ENCODE results near the gene EIF2B1. TPM values are rescaled to one million over a fixed set of nuclear protein-coding genes. Genes with fewer than 3 reads are reported as not detected.

Gene EIF2B1
- total and polyA plus RNA-seq, 9 donors: 27.1 to 80.8 (median 41.7) TPM

DNA sequence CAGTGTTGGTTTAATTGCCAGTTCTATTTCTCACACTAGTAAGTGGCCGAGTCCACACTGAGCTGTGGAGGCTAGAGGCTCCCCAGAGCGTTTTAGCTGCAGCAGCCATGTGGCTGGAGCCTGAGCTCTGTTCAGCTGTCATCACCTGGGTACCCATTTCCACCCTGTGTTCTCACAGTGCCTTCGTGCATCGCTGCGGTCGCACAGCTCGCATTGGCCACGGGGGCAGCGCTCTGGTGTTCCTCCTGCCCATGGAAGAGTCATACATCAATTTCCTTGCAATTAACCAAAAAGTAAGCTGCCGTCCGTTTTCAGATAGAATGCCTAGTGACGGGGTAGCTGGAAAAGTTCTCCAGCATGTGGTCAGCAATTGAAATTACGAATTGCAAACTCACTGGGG lies 15.9 kb downstream of the EIF2B1 start:
- TF ChIP-seq, protein P1, sequence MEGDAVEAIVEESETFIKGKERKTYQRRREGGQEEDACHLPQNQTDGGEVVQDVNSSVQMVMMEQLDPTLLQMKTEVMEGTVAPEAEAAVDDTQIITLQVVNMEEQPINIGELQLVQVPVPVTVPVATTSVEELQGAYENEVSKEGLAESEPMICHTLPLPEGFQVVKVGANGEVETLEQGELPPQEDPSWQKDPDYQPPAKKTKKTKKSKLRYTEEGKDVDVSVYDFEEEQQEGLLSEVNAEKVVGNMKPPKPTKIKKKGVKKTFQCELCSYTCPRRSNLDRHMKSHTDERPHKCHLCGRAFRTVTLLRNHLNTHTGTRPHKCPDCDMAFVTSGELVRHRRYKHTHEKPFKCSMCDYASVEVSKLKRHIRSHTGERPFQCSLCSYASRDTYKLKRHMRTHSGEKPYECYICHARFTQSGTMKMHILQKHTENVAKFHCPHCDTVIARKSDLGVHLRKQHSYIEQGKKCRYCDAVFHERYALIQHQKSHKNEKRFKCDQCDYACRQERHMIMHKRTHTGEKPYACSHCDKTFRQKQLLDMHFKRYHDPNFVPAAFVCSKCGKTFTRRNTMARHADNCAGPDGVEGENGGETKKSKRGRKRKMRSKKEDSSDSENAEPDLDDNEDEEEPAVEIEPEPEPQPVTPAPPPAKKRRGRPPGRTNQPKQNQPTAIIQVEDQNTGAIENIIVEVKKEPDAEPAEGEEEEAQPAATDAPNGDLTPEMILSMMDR (IDR thresholded peaks at IDR 0.05): no peak
- no peak for TF ChIP-seq EP300 (IDR thresholded peaks at IDR 0.05)
- TF ChIP-seq POLR2A (IDR thresholded peaks at IDR 0.05): no peak
- intact Hi-C loops (cut with DNase I): no loop called here
- no peaks in the 10 kb centered on the region for H3K9me3 ChIP-seq
- H3K4me1 ChIP-seq (ENCODE audit: insufficient read depth): no peaks in the 10 kb centered on the region
- no peaks in the 10 kb centered on the region for H3K27me3 ChIP-seq
- H3K36me3 ChIP-seq: no peaks in the 10 kb centered on the region
- no peak overlapping the region for H3K27ac ChIP-seq
- no peak for DNase-seq
- H3K4me3 ChIP-seq: no peak overlapping the region
- 82 to 94% (median 86%) methylated on average over 13 of the region's 13 CpGs for WGBS, 3 donors

DNA sequence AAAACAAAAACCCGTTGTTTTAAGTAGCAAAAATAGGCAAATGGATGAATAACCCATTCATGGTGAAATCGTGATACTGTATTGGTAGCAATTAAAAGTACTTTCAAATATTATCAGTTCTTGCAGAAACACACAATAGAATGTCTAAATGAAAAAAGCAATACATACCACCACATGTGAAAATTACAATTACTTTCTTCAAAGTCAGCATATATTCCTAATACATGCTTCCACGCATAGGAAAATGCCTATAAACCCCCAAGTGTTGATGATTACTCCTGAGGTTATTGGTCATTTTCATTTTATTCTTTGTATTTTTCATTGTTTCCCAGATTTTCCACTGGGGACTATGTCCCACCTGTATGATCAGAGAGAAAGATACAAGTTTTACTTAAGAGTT lies 16.3 kb downstream of the EIF2B1 start:
- DNase-seq: no peak
- intact Hi-C loops (cut with DNase I): no loop called here
- Histone ChIP-seq H3K9me3 (no peaks in the 10 kb centered on the region), H3K27me3 (no peaks in the 10 kb centered on the region), H3K4me3 (no peak overlapping the region), H3K4me1 (ENCODE audit: insufficient read depth) (no peaks in the 10 kb centered on the region), H3K27ac (no peak overlapping the region), H3K36me3 (no peaks in the 10 kb centered on the region)
- WGBS, 3 donors: 86 to 89% (median 88%) methylated on average over 3 of the region's 3 CpGs
- TF ChIP-seq EP300 (IDR thresholded peaks at IDR 0.05): no peak
- TF ChIP-seq, protein P1 (IDR thresholded peaks at IDR 0.05): no peak
- TF ChIP-seq POLR2A (IDR thresholded peaks at IDR 0.05): no peak

DNA sequence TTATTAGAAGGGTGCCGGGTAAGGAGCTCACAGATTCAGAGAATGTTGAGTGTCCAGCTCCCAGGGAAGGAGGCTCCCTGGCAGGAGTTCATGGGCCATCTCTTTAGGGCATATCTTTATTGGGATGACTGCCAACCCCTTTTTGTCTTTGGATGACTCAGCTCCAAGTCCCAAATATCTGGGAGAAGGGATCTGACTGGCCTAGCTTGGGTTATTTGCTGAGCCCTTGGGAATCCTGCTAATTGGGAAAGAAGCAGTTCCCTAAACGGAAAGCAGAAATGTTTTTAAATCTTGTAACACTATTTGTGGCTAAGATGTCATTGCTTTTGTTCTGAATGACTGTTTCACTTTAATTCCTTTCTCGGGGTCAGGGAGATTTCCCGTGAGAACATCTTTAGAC lies 19.0 kb downstream of the EIF2B1 start:
- H3K9me3 ChIP-seq: no peaks in the 10 kb centered on the region
- DNase-seq: peak in 1 of 5 donors; percentile 27
- 20 to 38% (median 26%) methylated on average over 4 of the region's 4 CpGs for WGBS, 3 donors
- H3K4me3 ChIP-seq: no peak overlapping the region
- H3K36me3 ChIP-seq: no peaks in the 10 kb centered on the region
- intact Hi-C loops (cut with DNase I): no loop called here
- TF ChIP-seq EP300 (IDR thresholded peaks at IDR 0.05): no peak
- TF ChIP-seq, protein P1 (IDR thresholded peaks at IDR 0.05): no peak
- TF ChIP-seq POLR2A (IDR thresholded peaks at IDR 0.05): no peak
- no peaks in the 10 kb centered on the region for H3K27me3 ChIP-seq
- H3K4me1 ChIP-seq (ENCODE audit: insufficient read depth): no peaks in the 10 kb centered on the region
- H3K27ac ChIP-seq: no peak overlapping the region

DNA sequence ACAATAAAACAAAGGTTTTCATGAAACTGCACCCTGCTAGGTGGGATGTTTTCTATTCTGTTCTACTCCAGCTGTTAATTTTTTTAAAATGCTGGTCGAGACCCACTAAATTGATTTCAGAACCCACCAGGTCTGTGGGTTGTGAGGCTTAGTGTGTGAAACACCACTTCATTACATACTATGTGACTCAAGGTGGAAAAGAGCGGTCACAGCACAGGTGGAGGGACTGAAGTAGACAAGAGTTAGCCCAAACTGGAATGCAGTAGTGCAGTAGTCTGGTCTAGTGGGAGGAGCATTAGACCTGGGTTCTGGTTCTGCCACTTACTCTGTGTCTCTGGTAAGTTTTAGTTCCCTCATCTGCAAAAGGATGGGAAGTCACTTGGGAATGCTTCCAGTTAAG lies 19.4 kb downstream of the EIF2B1 start:
- H3K4me1 ChIP-seq (ENCODE audit: insufficient read depth): no peaks in the 10 kb centered on the region
- TF ChIP-seq EP300 (IDR thresholded peaks at IDR 0.05): no peak
- intact Hi-C loops (cut with DNase I): no loop called here
- no peaks in the 10 kb centered on the region for H3K27me3 ChIP-seq
- no peak overlapping the region for H3K4me3 ChIP-seq
- no peak overlapping the region for H3K27ac ChIP-seq
- no peak for DNase-seq
- H3K9me3 ChIP-seq: no peaks in the 10 kb centered on the region
- 90 to 95% (median 93%) methylated on average over 2 of the region's 2 CpGs for WGBS, 3 donors
- H3K36me3 ChIP-seq: no peaks in the 10 kb centered on the region

- no peaks in the 10 kb centered on the region for H3K9me3 ChIP-seq
- TF ChIP-seq, protein P1 (IDR thresholded peaks at IDR 0.05): no peak
- TF ChIP-seq EP300 (IDR thresholded peaks at IDR 0.05) (no peak), POLR2A (IDR thresholded peaks at IDR 0.05) (no peak)
- no peaks in the 10 kb centered on the region for H3K27me3 ChIP-seq
- no peaks in the 10 kb centered on the region for H3K36me3 ChIP-seq
- intact Hi-C loops (cut with DNase I): loop anchor here in 1 of 4 donors (10.0 kb wide), 1 partner anchor 343 kb away; no protein-coding TSS in a partner anchor
- no peaks in the 10 kb centered on the region for H3K4me1 ChIP-seq (ENCODE audit: insufficient read depth)
- WGBS, 3 donors: 85 to 90% (median 85%) methylated on average over 8 of the region's 8 CpGs
- no peak for DNase-seq
- no peak overlapping the region for H3K27ac ChIP-seq
- H3K4me3 ChIP-seq: no peak overlapping the region
Observed at GRCh38 chr12:123608182-123608581, 25.3 kb downstream of the EIF2B1 start.
